Stimulated activated CD8-positive, alpha-beta memory T cell treated with anti-CD3 and anti-CD28 coated beads, Interleukin-15, amount 100 ng/mL, for 24 hours (primary cell): ENCODE results near the gene ADAMTS17.

Experiments used
- DNase-seq: peaks from one replicate; pipeline ENCODE4 v3.0.0-alpha.2; 2020; ENCODE audit warnings: low read depth

The ADAMTS17 gene

GRCh38 chr15:100224206-100225185, 117.3 kb downstream of the ADAMTS17 start:
- no peak for DNase-seq

DNA sequence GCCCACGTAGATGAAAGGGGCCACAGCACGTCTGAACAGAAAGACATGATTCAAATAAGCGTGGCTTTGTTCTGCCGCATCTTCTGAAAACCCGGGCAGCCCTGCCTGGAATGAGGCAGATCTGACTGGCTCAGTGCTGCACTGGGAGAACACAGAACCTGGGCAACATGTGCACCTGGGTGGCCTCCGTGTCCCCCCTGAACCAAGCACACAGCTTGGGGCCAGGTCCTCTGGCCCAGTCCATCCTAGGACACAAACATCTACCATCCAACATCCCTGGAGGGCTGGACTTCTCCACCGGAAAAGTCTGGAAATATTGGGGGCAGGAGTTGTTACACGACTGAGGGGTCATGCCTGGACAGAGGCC, 119.4 kb downstream of the ADAMTS17 start:
- DNase-seq = no peak

DNA sequence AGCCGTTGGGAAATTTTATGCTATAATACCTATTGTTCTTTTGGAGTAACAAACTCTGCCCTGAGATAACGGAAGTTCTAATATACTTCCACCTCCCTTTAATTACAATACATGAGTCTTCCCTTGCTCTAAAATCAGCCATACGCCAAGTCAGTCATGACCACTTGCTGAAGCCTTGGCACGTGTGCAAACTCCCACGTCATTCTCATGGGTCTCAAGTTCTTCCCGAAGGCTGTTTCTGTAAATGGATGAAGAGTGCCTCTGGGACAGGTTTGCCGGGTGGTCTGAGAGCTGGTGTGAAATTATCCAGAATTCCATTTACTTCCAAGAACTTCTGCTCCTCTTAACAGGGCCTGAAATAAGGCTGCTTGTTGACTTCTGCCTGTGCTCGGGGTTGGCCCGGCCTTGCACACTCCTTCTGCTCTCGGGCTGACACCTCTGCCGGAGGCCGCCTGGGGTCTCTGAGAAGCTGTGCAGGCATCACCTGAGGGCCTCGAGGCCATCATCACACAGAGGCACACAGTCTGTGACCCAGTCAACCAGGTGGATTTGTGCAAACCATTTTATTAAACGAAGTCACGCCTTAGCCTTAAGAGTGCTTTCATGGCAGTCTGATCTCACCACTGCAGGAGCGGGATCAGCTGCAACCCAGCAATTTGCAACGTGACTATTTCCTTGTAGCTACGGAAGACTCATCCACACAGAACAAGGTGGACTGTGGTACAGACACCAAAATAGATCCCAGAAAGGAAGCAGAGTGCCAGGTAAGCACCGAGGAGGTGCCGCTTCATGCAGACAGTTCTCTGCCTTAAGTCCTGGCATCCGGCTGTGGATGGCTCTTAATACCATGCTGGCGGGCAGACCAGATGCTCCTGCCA, 120.1 kb downstream of the ADAMTS17 start:
- no peak for DNase-seq

DNA sequence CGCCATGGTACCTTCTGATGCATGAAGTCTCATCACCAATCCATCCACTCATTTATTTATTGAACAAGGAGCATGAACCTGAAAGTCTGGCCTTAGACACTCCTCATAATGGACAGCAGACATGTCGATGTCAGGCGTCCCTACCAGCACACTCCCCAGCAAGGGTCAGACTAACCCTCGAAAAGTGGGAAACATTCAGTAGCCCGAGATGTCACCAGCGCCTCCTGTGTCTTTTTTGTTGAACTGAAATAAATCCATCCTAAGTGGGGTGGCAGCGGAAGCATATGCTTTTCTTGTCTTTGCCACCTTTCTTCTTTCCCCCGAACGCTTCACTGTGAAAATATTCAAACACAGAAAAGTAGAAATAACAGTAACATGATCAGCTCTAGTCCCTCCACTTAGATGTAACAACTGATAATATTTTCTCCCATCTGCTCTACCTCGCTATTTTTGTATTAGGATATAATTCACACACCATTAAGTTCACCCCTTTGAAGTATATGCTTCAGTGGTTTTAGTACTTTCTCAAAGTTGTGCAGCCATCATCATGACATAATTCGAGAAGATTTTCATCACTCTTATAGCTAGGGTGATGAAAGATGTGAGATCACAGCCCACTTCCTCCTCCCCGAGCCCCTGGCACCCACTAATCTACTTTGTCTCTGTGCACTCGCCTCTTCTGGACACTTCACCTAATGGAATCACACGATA, 121.6 kb downstream of the ADAMTS17 start:
- no peak for DNase-seq

DNA sequence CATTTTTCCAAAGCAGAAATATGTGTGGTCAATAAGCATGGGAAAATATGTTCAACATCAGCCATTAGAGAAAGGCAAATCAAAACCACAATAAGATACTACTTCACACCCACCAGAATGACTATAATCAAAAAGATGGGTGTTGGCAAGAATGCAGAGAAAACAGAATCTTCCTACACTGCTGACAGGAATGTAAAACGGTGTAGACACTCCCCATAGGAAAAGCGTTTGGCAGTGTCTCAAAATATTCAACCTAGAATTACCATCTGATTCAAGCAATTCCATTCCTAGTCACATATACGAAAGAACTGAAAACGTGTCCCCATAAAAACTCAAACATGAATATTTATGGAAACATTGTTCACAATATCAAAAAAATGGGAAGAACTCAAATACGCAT, 123.3 kb downstream of the ADAMTS17 start:
- no peak for DNase-seq

DNA sequence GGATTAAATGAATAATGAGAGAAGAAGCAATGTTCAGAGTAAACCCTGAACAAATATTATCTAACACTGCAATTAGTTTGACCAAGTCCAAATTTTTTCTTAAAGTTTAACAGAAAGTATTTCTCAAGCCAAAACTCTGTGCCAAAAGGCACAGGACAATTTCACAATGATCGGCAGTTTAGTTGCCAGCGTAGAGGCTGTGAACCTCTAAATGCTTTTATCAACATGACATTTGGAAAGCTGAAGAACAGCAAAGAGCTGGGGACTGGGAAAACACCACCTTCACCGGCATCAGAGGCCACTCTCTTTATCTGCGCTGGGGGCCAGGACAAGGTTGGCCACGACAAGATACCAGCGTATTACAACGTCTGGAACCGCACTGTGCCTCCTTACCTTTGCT, 125.6 kb downstream of the ADAMTS17 start:
- DNase-seq = no peak

GRCh38 chr15:100215843-100216169, 126.0 kb downstream of the ADAMTS17 start:
- DNase-seq = no peak

- no peak for DNase-seq
Measured at GRCh38 chr15:100215031-100215842, 126.5 kb downstream of the ADAMTS17 start.

DNA sequence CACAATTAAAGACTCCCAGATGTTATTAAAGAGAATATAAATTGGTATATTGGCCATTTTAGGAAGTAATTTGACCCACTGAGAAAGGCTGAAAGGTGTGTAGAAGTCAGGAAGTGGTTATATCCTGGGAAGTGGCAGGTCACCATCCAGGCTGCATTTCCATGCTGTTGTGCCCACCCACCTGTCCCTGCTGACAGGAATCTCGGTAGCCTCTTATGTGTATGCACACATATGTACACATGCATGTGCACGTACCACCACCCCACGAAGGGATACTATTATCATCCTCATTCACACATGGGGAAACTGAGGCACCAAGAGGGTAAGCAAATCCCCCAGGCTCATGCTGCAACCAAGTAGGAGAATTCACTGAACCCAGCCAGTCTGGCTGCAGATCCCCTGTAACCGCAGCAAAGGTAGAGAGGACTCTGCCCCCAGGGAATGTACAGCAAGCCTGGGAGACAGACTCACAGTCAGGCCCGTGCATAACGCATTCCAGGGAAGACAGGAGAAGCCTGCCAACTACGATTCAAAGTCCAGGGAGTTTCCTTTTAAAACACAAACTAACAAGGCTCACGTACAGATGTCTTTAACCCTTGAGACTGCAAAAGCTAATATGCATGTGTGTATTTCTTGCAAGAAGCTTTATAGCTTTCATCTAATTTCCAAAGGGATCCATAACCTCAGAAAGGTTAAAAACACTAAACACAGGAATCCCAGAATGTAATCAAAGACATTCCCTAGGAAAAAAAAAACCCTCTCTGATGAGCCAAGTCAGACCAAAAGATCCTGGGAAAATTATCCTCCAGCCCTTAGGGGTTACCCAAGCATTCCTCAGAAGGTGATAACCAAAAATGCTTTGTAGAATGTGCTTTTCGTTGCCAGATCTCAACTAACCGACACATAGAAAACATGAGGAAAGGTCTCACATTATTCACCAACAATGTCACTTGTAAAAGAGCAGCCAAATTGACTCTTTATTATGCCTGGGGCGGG, 129.6 kb downstream of the ADAMTS17 start:
- DNase-seq = no peak

- no peak for DNase-seq
Measured at GRCh38 chr15:100210338-100210737, 131.4 kb downstream of the ADAMTS17 start.

GRCh38 chr15:100208921-100209603, 132.7 kb downstream of the ADAMTS17 start:
- DNase-seq = no peak

GRCh38 chr15:100207053-100207452, 134.7 kb downstream of the ADAMTS17 start:
- no peak for DNase-seq

- DNase-seq = no peak
Measured at GRCh38 chr15:100206643-100207042, 135.1 kb downstream of the ADAMTS17 start.

DNA sequence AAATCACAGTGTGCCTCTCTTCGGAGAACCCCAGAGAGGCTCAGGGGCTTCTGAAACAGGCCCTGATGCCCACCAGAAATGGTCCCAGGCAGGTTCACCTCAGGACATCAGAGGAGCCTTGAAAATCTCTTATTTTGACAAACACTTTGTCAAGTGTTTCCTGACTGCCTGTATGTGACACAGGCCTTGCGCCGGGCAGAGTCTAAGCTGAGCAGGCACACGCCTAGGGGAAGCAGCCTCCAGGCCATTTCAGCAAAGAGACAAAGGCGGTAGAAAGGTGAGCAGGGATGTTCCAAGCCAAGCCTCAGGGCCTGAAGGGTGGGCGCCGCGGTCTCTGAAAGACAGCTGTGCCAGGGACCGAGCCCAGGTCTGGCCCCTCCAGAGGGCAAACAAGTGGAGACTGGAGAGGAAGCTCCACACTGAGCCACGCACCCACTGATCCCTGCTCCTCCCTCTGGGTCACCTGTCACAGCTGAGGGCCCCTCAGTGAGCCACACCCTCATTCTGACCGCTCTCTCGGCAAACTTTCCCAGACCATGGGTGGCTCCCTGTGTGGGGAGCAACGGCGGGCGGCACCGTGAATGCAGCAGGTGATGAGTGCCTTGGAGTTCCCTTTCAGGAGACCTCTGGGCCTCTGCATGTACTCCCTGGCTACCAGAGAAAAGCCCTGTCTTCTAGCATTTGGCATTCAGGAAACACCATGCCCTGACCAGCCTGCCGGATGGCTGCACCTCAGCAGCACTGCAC, 136.1 kb downstream of the ADAMTS17 start:
- no peak for DNase-seq

GRCh38 chr15:100204771-100205170, 137.0 kb downstream of the ADAMTS17 start:
- no peak for DNase-seq

DNA sequence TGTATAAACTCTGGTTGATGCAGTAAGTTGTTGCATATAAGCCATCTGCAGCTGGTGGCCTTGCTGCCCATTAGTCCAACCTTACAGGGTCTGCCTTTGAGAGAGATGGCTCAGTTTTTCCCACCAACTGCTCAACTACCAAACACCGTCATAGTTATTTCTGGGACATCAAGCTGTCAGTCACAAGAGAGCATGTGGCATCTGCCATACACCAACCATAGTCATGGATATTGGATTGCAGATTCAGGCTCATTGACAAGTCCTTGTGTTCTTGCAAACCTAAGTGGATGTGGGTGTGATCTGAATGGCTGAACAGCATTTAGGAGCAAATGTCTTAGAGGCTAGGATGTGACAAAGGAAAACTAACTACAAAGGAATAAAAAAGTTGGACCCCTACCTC, 137.6 kb downstream of the ADAMTS17 start:
- no peak for DNase-seq

DNA sequence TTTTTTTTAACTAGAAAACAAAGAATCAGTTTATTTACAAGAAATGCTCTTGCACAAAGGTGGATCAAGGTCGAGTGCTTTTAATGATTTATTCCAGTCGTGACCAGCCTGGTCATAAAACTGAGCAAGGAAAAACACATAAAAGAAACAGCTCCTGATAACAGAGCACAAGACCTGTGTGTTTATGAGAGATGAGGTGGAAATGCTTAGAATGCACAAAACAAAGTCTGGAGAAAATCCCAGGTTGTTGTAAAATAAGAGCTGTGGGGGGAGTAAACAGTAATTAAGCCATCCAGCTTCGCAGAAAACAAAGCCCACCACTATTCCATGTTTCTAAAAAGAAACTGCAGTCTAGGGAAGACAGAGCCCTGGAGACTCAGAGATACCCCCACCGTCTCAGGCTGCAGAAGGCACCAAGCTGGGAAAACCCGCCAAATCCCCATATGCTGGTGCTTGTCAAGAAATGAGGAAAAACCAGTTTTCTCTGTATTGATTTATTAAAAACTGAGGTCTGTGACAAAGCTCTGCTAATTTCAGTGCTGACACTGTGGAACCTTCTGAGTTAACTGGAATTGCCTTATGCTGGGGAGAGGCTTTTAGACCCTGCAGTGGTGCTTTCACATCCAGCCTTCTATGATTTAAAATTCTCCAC, 139.3 kb downstream of the ADAMTS17 start:
- no peak for DNase-seq
